Lower leg skin (tissue), 4 donors: Measurements from ENCODE around the gene BICRA. TPM values are rescaled to one million over a fixed set of nuclear protein-coding genes. Genes with fewer than 3 reads are reported as not detected.
A peak's percentile ranks its signal among the peaks of the same experiment; 100 is the strongest.

Experiments used
- DNase-seq, 2 donors: peaks; one replicate each; pipeline ENCODE4 v3.0.0-alpha.2; 2019; ENCODE audit warnings: low spot score in 2 of 2
- H3K4me3 ChIP-seq: fragments of 200-600 bp; sonication (generic); 2 replicates; pipeline ENCODE4 v1.5.1; 2017; ENCODE audit warnings: mild to moderate bottlenecking, low read depth; ENCODE audit not compliant: poor library complexity, severe bottlenecking
- POLR2A ChIP-seq, 2 donors: fragments of 450-650 bp; IDR thresholded peaks; one replicate each; pipeline ENCODE4 v1.6.1; 2016 to 2017; ENCODE audit warnings: antibody characterized with exemption in 2 of 2, mild to moderate bottlenecking in 1 of 2, moderate library complexity in 1 of 2
- WGBS, 2 donors: methylation state at CpG; one replicate each; pipeline ENCODE4 v1.1.5; 2018; 5-methylcytosine and 5-hydroxymethylcytosine counted together
- intact Hi-C: fragments of 100-400 bp; cut with DNase I; formaldehyde crosslinking; loops from one replicate; pipeline ENCODE4 v1.15.0; 2023; ENCODE audit warnings: low total_unique reads
- total RNA-seq, 4 donors: library from RNA; depleted of rRNA; stranded (reverse); fragments of >200 nt; gene quantifications; one replicate each; pipeline ENCODE4 v1.1.0, GENCODE V29; 2016
- TF ChIP-seq, protein P1 (sequence below), 3 donors: fragments of 450-650 bp; IDR thresholded peaks; one replicate each; pipeline ENCODE4 v1.5.1; 2016; ENCODE audit warnings: antibody characterized with exemption in 3 of 3, mild to moderate bottlenecking in 3 of 3, moderate library complexity in 2 of 3

The BICRA gene
- total RNA-seq, 4 donors from 2014 or later = 12.5 to 25.4 (median 18.4) TPM

DNA sequence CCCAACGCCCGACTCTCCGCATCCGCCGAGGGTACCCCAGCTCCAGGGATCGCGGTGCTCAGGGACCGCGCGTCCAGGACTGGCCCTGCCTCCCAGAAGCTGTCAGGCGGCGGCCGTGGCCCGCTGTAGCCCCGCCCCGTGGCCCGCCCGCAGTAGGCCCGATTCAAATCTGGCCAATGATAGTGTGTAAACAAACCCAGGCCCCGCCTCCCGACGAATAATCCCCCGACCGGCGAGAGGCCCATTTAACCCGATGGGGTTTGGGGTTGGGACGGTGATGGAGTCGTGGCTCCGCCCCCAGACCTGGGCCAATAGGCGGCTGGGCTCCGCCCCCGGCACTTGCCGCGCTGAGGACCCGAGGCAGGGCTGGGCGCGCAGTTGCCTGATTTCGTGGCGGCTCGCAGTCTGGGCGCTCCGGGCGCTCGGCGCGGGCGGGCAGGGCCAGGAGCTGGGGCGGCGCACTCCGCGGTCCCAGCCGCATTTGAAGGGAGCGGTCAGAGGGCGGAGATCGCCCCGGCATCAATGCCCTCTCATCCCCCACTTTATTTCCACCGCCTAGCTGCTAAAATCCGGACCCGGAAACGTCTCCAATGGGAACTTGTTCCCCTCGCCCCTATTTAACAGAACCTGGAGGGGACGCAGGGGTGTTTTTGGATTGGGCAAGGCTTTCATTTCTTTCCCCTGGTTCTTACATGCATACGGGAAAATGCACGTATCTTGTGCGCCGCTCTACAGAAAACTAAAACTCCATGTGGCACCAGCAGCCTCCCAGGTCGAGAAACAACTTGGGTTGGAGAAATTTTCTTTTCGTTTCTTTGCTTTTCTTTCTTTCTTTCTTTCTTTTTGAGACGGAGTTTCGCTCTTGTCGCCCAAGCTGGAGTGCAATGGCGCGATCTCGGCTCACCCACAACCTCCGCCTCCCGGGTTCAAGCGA is 8.4 kb upstream of the BICRA start:
- TF ChIP-seq POLR2A (IDR thresholded peaks at IDR 0.05) = peak in 1 of 2 donors; percentile 50
- TF ChIP-seq, protein P1, sequence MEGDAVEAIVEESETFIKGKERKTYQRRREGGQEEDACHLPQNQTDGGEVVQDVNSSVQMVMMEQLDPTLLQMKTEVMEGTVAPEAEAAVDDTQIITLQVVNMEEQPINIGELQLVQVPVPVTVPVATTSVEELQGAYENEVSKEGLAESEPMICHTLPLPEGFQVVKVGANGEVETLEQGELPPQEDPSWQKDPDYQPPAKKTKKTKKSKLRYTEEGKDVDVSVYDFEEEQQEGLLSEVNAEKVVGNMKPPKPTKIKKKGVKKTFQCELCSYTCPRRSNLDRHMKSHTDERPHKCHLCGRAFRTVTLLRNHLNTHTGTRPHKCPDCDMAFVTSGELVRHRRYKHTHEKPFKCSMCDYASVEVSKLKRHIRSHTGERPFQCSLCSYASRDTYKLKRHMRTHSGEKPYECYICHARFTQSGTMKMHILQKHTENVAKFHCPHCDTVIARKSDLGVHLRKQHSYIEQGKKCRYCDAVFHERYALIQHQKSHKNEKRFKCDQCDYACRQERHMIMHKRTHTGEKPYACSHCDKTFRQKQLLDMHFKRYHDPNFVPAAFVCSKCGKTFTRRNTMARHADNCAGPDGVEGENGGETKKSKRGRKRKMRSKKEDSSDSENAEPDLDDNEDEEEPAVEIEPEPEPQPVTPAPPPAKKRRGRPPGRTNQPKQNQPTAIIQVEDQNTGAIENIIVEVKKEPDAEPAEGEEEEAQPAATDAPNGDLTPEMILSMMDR (IDR thresholded peaks at IDR 0.05) = no peak
- peak; percentile 100 for DNase-seq
- intact Hi-C loops = no loop called here
- peak overlapping the region; percentile 31 for H3K4me3 ChIP-seq
- 5 to 6% methylated on average over 48 to 69 of the region's 77 CpGs for WGBS, 2 donors

DNA sequence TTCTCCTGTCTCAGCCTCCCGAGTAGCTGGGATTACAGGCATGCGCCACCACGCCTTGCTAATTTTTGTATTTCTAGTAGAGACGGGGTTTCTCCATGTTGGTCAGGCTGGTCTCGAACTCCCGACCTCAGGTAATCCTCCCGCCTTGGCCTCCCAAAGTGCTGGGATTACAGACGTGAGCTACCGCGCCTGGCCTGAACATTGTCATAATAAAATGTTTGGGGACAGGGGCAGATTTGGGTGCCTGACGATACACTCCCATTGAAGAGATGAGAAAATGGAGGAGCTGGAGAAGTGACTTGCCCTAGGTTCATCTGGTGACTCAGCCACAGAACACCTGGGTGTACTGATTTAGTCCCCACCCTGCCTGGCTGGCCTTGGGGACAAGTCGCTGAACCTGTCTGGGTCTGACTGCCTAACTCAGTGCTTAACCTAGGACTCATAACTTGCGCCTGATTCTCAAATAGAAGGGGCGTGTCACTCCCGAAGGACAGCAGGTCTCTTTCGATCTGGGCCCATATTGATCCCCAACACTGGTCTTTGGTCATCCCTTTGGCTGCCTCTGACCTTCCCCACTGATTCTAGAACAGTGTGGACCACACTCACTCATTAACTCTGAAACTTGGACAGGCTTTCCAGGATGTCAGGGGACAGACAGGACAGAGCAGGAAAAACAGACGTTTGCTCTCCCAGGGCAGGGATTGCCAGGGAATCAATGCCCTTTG is 7.6 kb upstream of the BICRA start:
- TF ChIP-seq, protein P1 (IDR thresholded peaks at IDR 0.05) = no peak
- no peak for TF ChIP-seq POLR2A (IDR thresholded peaks at IDR 0.05)
- intact Hi-C loops = no loop called here
- 59 to 66% methylated on average over 17 of the region's 17 CpGs for WGBS, 2 donors
- peak in 1 of 2 donors; percentile 49 for DNase-seq
- no peak overlapping the region for H3K4me3 ChIP-seq

DNA sequence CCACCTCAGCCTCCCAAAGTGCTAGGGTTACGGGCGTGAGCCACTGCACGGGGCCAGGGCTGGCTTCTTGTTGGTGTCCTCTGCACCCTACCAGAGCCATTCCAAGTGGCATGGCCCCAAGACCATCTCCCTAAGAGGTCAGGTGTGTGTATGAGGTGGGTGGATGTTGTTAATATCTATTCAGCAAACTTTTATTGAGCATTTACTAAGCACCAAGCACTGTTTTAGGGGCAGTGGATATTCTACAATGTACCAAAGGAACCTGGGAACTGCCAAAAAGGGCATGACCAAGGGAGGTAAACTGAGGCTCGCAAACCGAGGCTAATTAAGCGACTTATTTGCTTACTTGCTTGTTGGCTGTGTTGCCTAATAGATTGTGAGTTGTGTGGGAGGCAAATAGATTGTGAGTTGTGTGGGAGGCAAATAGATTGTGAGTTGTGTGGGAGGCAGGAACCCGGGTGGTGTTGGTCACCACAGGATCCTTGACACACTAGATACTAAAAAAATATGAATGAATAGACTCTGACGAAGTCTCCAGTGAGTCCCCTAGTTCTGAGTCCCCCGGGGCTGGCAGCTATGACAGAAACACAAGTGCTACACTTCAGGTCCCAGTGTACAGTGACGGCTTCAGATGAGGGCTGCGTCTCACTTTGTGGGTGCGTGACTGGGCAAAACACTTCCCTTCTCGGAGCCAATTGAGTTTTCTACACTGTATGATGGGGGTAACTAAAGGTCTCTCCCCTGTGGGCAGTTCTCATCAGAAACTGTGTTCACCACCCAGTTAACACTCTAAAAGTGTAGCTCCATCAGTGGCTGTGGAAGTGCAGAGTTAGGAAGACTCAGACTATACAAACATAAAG is 5.0 kb upstream of the BICRA start:
- WGBS, 2 donors = 59 to 63% methylated on average over 12 to 13 of the region's 13 CpGs
- TF ChIP-seq, protein P1 (IDR thresholded peaks at IDR 0.05) = no peak
- TF ChIP-seq POLR2A (IDR thresholded peaks at IDR 0.05) = no peak
- H3K4me3 ChIP-seq = no peak overlapping the region
- intact Hi-C loops = no loop called here
- no peak for DNase-seq

DNA sequence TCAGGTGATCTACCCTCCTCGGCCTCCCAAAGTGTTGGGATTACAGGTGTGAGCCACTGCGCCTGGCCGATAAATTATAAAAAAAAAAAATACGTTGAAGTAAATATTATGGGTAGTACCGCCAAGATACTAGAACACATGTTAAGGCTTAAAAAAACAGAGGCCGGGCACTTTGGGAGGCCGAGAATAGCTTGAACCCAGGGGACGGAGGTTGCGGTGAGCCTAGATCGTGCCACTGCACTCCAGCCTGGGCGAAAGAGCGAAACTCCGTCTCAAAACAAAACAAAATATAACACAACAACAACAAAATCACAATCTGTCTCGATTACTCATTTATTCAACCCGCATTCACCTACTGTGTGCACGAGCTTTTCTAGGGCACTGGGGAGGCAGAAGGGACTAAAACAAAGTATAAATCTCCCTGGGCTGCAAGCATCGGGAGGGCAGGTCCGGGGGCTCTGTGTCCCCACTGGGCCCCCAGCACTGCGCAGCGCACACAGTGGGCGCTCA is 1.3 kb upstream of the BICRA start:
- no peak for TF ChIP-seq POLR2A (IDR thresholded peaks at IDR 0.05)
- TF ChIP-seq, protein P1 (IDR thresholded peaks at IDR 0.05) = no peak
- DNase-seq = no peak
- 42% methylated on average over 21 of the region's 21 CpGs for WGBS, 2 donors
- intact Hi-C loops = no loop called here
- peak overlapping the region; percentile 81 for H3K4me3 ChIP-seq
